Activated CD8-positive, alpha-beta T cell treated with anti-CD3 and anti-CD28 coated beads for 36 hours (primary cell): Measurements from ENCODE around the gene MBD5. TPM values are rescaled to one million over a fixed set of nuclear protein-coding genes. Genes with fewer than 3 reads are reported as not detected.

Experiments
- ATAC-seq: fragments of 200-7000 bp; cut with Tn5 transposase; one replicate; pipeline ENCODE4 v1.10.0; 2021; ENCODE audit warnings: mild to moderate bottlenecking, moderate library complexity
- CTCF ChIA-PET: fragments of 350-600 bp; sonication (Branson Sonifier 250); formaldehyde crosslinking; loops from one replicate; lab custom pipeline; 2021; ENCODE audit warnings: antibody characterized with exemption; lab: Charles Lee
- POLR2A ChIA-PET: fragments of 350-600 bp; sonication (Branson Sonifier 250); formaldehyde crosslinking; loops from one replicate; lab custom pipeline; 2021; ENCODE audit warnings: antibody characterized with exemption; lab: Charles Lee
- DNase-seq: peaks from one replicate; pipeline ENCODE4 v3.0.0-alpha.2; 2020
- H3K27ac Mint-ChIP-seq: one replicate; pipeline ENCODE4 v1.8.0; 2021; ENCODE audit warnings: mild to moderate bottlenecking, mixed read lengths
- H3K27me3 Mint-ChIP-seq: one replicate; pipeline ENCODE4 v1.8.0; 2021; ENCODE audit warnings: mixed read lengths
- H3K36me3 Mint-ChIP-seq: one replicate; pipeline ENCODE4 v1.8.0; 2021; ENCODE audit warnings: low read depth, mixed read lengths
- H3K4me1 Mint-ChIP-seq: one replicate; pipeline ENCODE4 v1.8.0; 2021; ENCODE audit warnings: low read depth, mixed read lengths
- H3K4me3 Mint-ChIP-seq: one replicate; pipeline ENCODE4 v1.8.0; 2021; ENCODE audit warnings: mild to moderate bottlenecking, moderate library complexity, mixed read lengths
- H3K9me3 Mint-ChIP-seq: one replicate; pipeline ENCODE4 v1.8.0; 2021; ENCODE audit warnings: mixed read lengths
- CTCF ChIP-seq: fragments of 200-600 bp; IDR thresholded peaks from one replicate; pipeline ENCODE4 v1.8.0; 2022; ENCODE audit warnings: antibody characterized with exemption, mild to moderate bottlenecking
- intact Hi-C: fragments of 100-400 bp; cut with micrococcal nuclease; formaldehyde crosslinking; loops from one replicate; pipeline ENCODE4 v1.10.0; 2022
- total RNA-seq, 2 experiments: library from RNA; stranded (reverse); gene quantifications; one replicate each; pipeline ENCODE4 v1.2.3, GENCODE V29; 2021

Gene MBD5
- total RNA-seq, 2 experiments from 2014 or later: 16.6 to 17.9 TPM

GRCh38 chr2:148110184-148110583 is 89.3 kb downstream of the MBD5 start:
- Mint-ChIP-seq H3K27me3 (no peaks in the 10 kb centered on the region), H3K4me1 (peaks cover 11% of the 10 kb centered on the region), H3K27ac (no peak overlapping the region), H3K4me3 (no peak overlapping the region), H3K9me3 (no peaks in the 10 kb centered on the region), H3K36me3 (peaks cover 5% of the 10 kb centered on the region)
- intact Hi-C loops: no loop called here
- no peak for TF ChIP-seq CTCF
- ATAC-seq (no peak), DNase-seq (no peak)
- ChIA-PET CTCF (interaction anchor here (1.1 kb wide), 1 partner anchor 21 kb away, joined by 3 read pairs; no protein-coding TSS in a partner anchor), POLR2A (no interaction called here)

GRCh38 chr2:148122788-148123187 is 101.9 kb downstream of the MBD5 start:
- H3K4me1 Mint-ChIP-seq: peaks cover 4% of the 10 kb centered on the region
- ChIA-PET CTCF (no interaction called here), POLR2A (no interaction called here)
- TF ChIP-seq CTCF: no peak
- H3K27ac Mint-ChIP-seq: no peak overlapping the region
- intact Hi-C loops: no loop called here
- no peak overlapping the region for H3K4me3 Mint-ChIP-seq
- H3K27me3 Mint-ChIP-seq: no peaks in the 10 kb centered on the region
- H3K36me3 Mint-ChIP-seq: peaks cover 2% of the 10 kb centered on the region
- no peaks in the 10 kb centered on the region for H3K9me3 Mint-ChIP-seq
- ATAC-seq (peak; percentile 71), DNase-seq (peak; percentile 13)

- Mint-ChIP-seq H3K36me3 (peaks cover 2% of the 10 kb centered on the region), H3K4me1 (peaks cover 4% of the 10 kb centered on the region), H3K27me3 (no peaks in the 10 kb centered on the region), H3K9me3 (no peaks in the 10 kb centered on the region), H3K4me3 (no peak overlapping the region), H3K27ac (no peak overlapping the region)
- ChIA-PET POLR2A (no interaction called here), CTCF (no interaction called here)
- no peak for DNase-seq
- intact Hi-C loops: no loop called here
- TF ChIP-seq CTCF: no peak
- no peak for ATAC-seq
Observed at GRCh38 chr2:148124271-148124670, 103.4 kb downstream of the MBD5 start.

- ChIA-PET POLR2A (no interaction called here), CTCF (interaction anchor here (1.0 kb wide), 1 partner anchor 21 kb away, joined by 3 read pairs; no protein-coding TSS in a partner anchor)
- Mint-ChIP-seq H3K9me3 (no peaks in the 10 kb centered on the region), H3K36me3 (no peaks in the 10 kb centered on the region), H3K4me3 (no peak overlapping the region), H3K27me3 (no peaks in the 10 kb centered on the region), H3K27ac (no peak overlapping the region), H3K4me1 (peaks cover 4% of the 10 kb centered on the region)
- DNase-seq (no peak), ATAC-seq (no peak)
- no peak for TF ChIP-seq CTCF
- intact Hi-C loops: no loop called here
Observed at GRCh38 chr2:148130581-148130980, 109.7 kb downstream of the MBD5 start.

GRCh38 chr2:148132412-148132811 is 111.5 kb downstream of the MBD5 start:
- intact Hi-C loops: no loop called here
- no peak overlapping the region for H3K4me3 Mint-ChIP-seq
- ChIA-PET POLR2A (no interaction called here), CTCF (no interaction called here)
- no peaks in the 10 kb centered on the region for H3K27me3 Mint-ChIP-seq
- no peak overlapping the region for H3K27ac Mint-ChIP-seq
- no peak for ATAC-seq
- no peaks in the 10 kb centered on the region for H3K9me3 Mint-ChIP-seq
- no peaks in the 10 kb centered on the region for H3K36me3 Mint-ChIP-seq
- DNase-seq: no peak
- peaks cover 4% of the 10 kb centered on the region for H3K4me1 Mint-ChIP-seq
- no peak for TF ChIP-seq CTCF
